ENCODE results near the gene NR2F1-AS1.

Gene NR2F1-AS1

GRCh38 chr5:93371893-93372292 lies 209.1 kb downstream of the NR2F1-AS1 start:
- no peak for DNase-seq

- DNase-seq: no peak
Measured at GRCh38 chr5:93364378-93364777, 216.6 kb downstream of the NR2F1-AS1 start.

- DNase-seq: peak; percentile 21
Measured at GRCh38 chr5:93360436-93361088, 220.5 kb downstream of the NR2F1-AS1 start.

DNA sequence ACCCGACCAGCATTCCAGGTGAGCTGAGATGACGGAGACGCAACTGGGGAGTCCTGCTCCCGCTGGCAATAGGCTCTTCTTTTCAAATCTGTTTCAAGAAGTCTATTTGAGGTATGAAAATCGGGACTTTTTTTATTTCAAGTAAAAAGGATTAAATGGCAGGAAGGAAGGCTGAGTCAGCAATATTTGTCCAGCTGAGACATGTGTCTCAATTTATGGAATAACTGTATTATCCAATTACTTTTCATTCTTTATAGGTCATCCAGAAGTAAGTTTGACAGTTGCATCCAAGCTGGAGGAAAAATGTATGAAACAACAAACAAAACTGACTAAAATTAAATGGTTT lies 221.1 kb downstream of the NR2F1-AS1 start:
- no peak for DNase-seq

All from EL (cell line).